ENCODE data around the gene C11orf58. TPM values are rescaled to one million over a fixed set of nuclear protein-coding genes. Genes with fewer than 3 reads are reported as not detected.

Gene C11orf58
- total and polyA plus RNA-seq, 2 donors (not counting 1 experiment from before 2014, with no cell fraction given), result 28.8 to 125 TPM

GRCh38 chr11:16776711-16777612 is 38.5 kb downstream of the C11orf58 start:
- intact Hi-C loops (cut with micrococcal nuclease), result no loop called here
- Histone ChIP-seq H3K27me3 (replicated peaks in 1 of 4; ENCODE audit: control extremely low read depth in 1 of 4, control insufficient read depth in 3 of 4, insufficient read depth in 4 of 4, low read length in 3 of 4) (no peaks in the 10 kb centered on the region), H3K9ac (ENCODE audit: low read length) (no peak overlapping the region), H3K4me2 (replicated peaks; ENCODE audit: low read depth, low read length, poor library complexity, severe bottlenecking) (no peak overlapping the region), H2AFZ (ENCODE audit: insufficient read depth, low read depth, low read length, poor library complexity, severe bottlenecking) (no peak overlapping the region), H3K4me1 (ENCODE audit: control insufficient read depth in 2 of 2, insufficient read depth in 2 of 2, low read length in 2 of 2) (no peaks in the 10 kb centered on the region), H3K4me3 (ENCODE audit: control extremely low read depth in 1 of 5, extremely low read depth in 1 of 5, insufficient read depth in 1 of 5, low read depth in 2 of 5, low read length in 4 of 5) (no peak overlapping the region), H3K36me3 (replicated peaks in 1 of 2; ENCODE audit: control extremely low read depth in 1 of 2, control insufficient read depth in 1 of 2, extremely low read depth in 1 of 2, insufficient read depth in 2 of 2, low read length in 1 of 2) (no peaks in the 10 kb centered on the region), H3K9me3 (ENCODE audit: control extremely low read depth in 1 of 3, control insufficient read depth in 2 of 3, insufficient read depth in 1 of 3, low read length in 2 of 3) (no peaks in the 10 kb centered on the region), H3K27ac (ENCODE audit: low read length in 2 of 2) (no peak overlapping the region), H4K20me1 (ENCODE audit: control insufficient read depth, insufficient read depth, low read length, poor library complexity, severe bottlenecking) (no peaks in the 10 kb centered on the region), H3K79me2 (ENCODE audit: control insufficient read depth, insufficient read depth, low read length) (no peaks in the 10 kb centered on the region)
- no peak for ATAC-seq (ENCODE audit: low read depth)
- H3K9me3 Mint-ChIP-seq (ENCODE audit: insufficient read depth), result no peaks in the 10 kb centered on the region
- H3K27me3 Mint-ChIP-seq, result peaks cover 2% of the 10 kb centered on the region
- H3K4me3 Mint-ChIP-seq, result no peak overlapping the region
- TF ChIP-seq EZH2 (IDR thresholded peaks at IDR 0.05; ENCODE audit: borderline replicate concordance, insufficient read depth, low read depth, low read length, poor library complexity, severe bottlenecking), result no peak
- H3K27ac Mint-ChIP-seq, result no peak overlapping the region
- 86% methylated on average over 10 of the region's 14 CpGs for WGBS (ENCODE audit: insufficient coverage)
- no peaks in the 10 kb centered on the region for H3K4me1 Mint-ChIP-seq
- ChIA-PET POLR2A (no interaction called here), CTCF (no interaction called here)
- DNase-seq, result no peak

DNA sequence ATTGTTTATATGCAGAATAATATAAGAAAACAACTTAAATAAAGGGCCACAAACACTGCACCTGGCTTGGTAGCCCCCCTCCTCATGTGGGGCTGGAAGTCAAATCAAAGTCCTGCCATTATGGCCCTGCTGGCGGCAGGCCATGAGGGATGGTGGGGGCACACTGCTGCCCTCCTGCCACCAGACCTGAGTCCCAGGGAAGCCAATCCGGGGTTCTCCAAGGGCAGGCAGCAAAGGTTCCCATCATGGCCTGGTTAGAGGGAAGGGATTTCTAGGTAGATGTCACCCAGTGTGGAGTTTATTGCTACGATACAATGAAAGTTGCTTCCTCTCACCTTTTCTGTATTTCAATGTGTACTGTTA is 39.1 kb downstream of the C11orf58 start:
- ChIA-PET POLR2A (no interaction called here), CTCF (no interaction called here)
- no peak overlapping the region for H3K27ac ChIP-seq (ENCODE audit: low read length in 2 of 2)
- no peaks in the 10 kb centered on the region for H3K79me2 ChIP-seq (ENCODE audit: control insufficient read depth, insufficient read depth, low read length)
- ATAC-seq (ENCODE audit: low read depth), result no peak
- Mint-ChIP-seq H3K9me3 (ENCODE audit: insufficient read depth) (no peaks in the 10 kb centered on the region), H3K27me3 (peaks cover 2% of the 10 kb centered on the region), H3K4me1 (no peaks in the 10 kb centered on the region), H3K27ac (no peak overlapping the region), H3K4me3 (no peak overlapping the region)
- intact Hi-C loops (cut with micrococcal nuclease), result no loop called here
- TF ChIP-seq CTCF (IDR thresholded peaks at IDR 0.05) (no peak), EZH2 (IDR thresholded peaks at IDR 0.05; ENCODE audit: borderline replicate concordance, insufficient read depth, low read depth, low read length, poor library complexity, severe bottlenecking) (no peak)
- no peak for DNase-seq
- no peak overlapping the region for H3K4me2 ChIP-seq (replicated peaks; ENCODE audit: low read depth, low read length, poor library complexity, severe bottlenecking)
- no peaks in the 10 kb centered on the region for H3K27me3 ChIP-seq (replicated peaks in 1 of 4; ENCODE audit: control extremely low read depth in 1 of 4, control insufficient read depth in 3 of 4, insufficient read depth in 4 of 4, low read length in 3 of 4)
- H2AFZ ChIP-seq (ENCODE audit: insufficient read depth, low read depth, low read length, poor library complexity, severe bottlenecking), result no peak overlapping the region
- 91% methylated on average over 2 of the region's 3 CpGs for WGBS (ENCODE audit: insufficient coverage)
- no peak overlapping the region for H3K9ac ChIP-seq (ENCODE audit: low read length)
- H3K36me3 ChIP-seq (replicated peaks in 1 of 2; ENCODE audit: control extremely low read depth in 1 of 2, control insufficient read depth in 1 of 2, extremely low read depth in 1 of 2, insufficient read depth in 2 of 2, low read length in 1 of 2), result no peaks in the 10 kb centered on the region
- no peak overlapping the region for H3K4me3 ChIP-seq (ENCODE audit: control extremely low read depth in 1 of 5, extremely low read depth in 1 of 5, insufficient read depth in 1 of 5, low read depth in 2 of 5, low read length in 4 of 5)
- H4K20me1 ChIP-seq (ENCODE audit: control insufficient read depth, insufficient read depth, low read length, poor library complexity, severe bottlenecking), result no peaks in the 10 kb centered on the region
- H3K9me3 ChIP-seq (ENCODE audit: control extremely low read depth in 1 of 3, control insufficient read depth in 2 of 3, insufficient read depth in 1 of 3, low read length in 2 of 3), result no peaks in the 10 kb centered on the region
- no peaks in the 10 kb centered on the region for H3K4me1 ChIP-seq (ENCODE audit: control insufficient read depth in 2 of 2, insufficient read depth in 2 of 2, low read length in 2 of 2)
